Right lobe of liver (tissue), 4 donors: ENCODE measurements around the gene PPOX.

Experiments used
- CTCF ChIP-seq, 4 donors: fragments of 200-600 bp in 3 of 4; fragments of 450-650 bp in 1 of 4; IDR thresholded peaks; one replicate each; pipeline versions ENCODE4 v1.5.1 to v1.8.0; 2016 to 2022; ENCODE audit warnings: antibody characterized with exemption in 4 of 4, mild to moderate bottlenecking in 2 of 4
- POLR2A ChIP-seq: fragments of 450-650 bp; IDR thresholded peaks from one replicate; pipeline ENCODE4 v1.6.1; 2017; ENCODE audit warnings: antibody characterized with exemption, mild to moderate bottlenecking
- donor health status: DM: no; HTN: no; CAD: no.
- donor health status: DM: no; HTN: no; CAD: no.
- donor health status: DM: no; HTN: yes; CAD: no.

GRCh38 chr1:161127649-161128048 lies 38.6 kb upstream of the PPOX start:
- TF ChIP-seq CTCF (IDR thresholded peaks at IDR 0.05) (no peak), POLR2A (no peak)
